Peyer's patch (tissue), 4 donors: ENCODE measurements around the gene SLC5A2. TPM values are rescaled to one million over a fixed set of nuclear protein-coding genes. Genes with fewer than 3 reads are reported as not detected.
"Not testable (repeated sequence)": the region's sequence is repeated elsewhere in the genome, so short reads cannot be mapped to it uniquely, and the experiment has no call there.

Experiments
- DNase-seq, 3 donors: peaks; one replicate each; pipeline ENCODE4 v3.0.0-alpha.2; 2017 to 2019
- H3K27ac ChIP-seq, 4 donors: fragments of 200-600 bp; sonication (generic); one replicate each; pipeline ENCODE4 v1.5.1; 2016 to 2019
- H3K27me3 ChIP-seq, 2 donors: fragments of 200-600 bp; sonication (generic); one replicate each; pipeline ENCODE4 v1.5.1; 2019
- H3K36me3 ChIP-seq, 3 donors: fragments of 200-600 bp; sonication (generic); one replicate each; pipeline ENCODE4 v1.5.1; 2016 to 2019
- H3K4me1 ChIP-seq, 4 donors: fragments of 200-600 bp; sonication (generic); one replicate each; pipeline ENCODE4 v1.5.1; 2016 to 2019
- H3K4me3 ChIP-seq, 4 donors: fragments of 200-600 bp; sonication (generic); 1 replicate in 3 of 4; 2 replicates in 1 of 4; pipeline ENCODE4 v1.5.1; 2016 to 2019; ENCODE audit warnings: mild to moderate bottlenecking in 1 of 4
- H3K9me3 ChIP-seq, 4 donors: fragments of 200-600 bp; sonication (generic); one replicate each; pipeline ENCODE4 v1.5.1; 2016 to 2019; ENCODE audit warnings: mild to moderate bottlenecking in 1 of 4
- CTCF ChIP-seq, 6 experiments: fragments of 450-650 bp in 4 of 6; fragments of 200-600 bp in 2 of 6; sonication (generic) in 1 of 6; IDR thresholded peaks; one replicate each; pipeline ENCODE4 v1.5.1; 2017 to 2019; ENCODE audit warnings: antibody characterized with exemption in 6 of 6, mild to moderate bottlenecking in 3 of 6, moderate library complexity in 1 of 6
- POLR2A ChIP-seq, 2 donors: fragments of 450-650 bp; IDR thresholded peaks; one replicate each; pipeline ENCODE4 v1.5.1; 2017; ENCODE audit warnings: antibody characterized with exemption in 2 of 2, mild to moderate bottlenecking in 2 of 2, moderate library complexity in 2 of 2
- total RNA-seq, 4 donors: library from RNA; depleted of rRNA; stranded (reverse); fragments of >200 nt; gene quantifications; one replicate each; pipeline ENCODE4 v1.1.0, GENCODE V29; 2016

Gene SLC5A2
- total RNA-seq, 4 donors from 2014 or later: 0.94 to 5.4 (median 2.4) TPM; not detected in 1

- Histone ChIP-seq H3K27me3 (no peaks in the 10 kb centered on the region), H3K4me3 (no peak overlapping the region), H3K4me1 (no peaks in the 10 kb centered on the region), H3K36me3 (no peaks in the 10 kb centered on the region), H3K9me3 (no peaks in the 10 kb centered on the region), H3K27ac (no peak overlapping the region)
- no peak for DNase-seq
- TF ChIP-seq POLR2A (IDR thresholded peaks at IDR 0.05): no peak
- no peak for TF ChIP-seq CTCF (IDR thresholded peaks at IDR 0.05)
These were observed 31.0 kb downstream of the SLC5A2 start for GRCh38 chr16:31513884-31514283.

- Histone ChIP-seq H3K9me3 (no peaks in the 10 kb centered on the region), H3K36me3 (no peaks in the 10 kb centered on the region), H3K27ac (no peak overlapping the region), H3K4me1 (no peaks in the 10 kb centered on the region), H3K27me3 (no peaks in the 10 kb centered on the region), H3K4me3 (no peak overlapping the region)
- DNase-seq: no peak
- TF ChIP-seq POLR2A (IDR thresholded peaks at IDR 0.05): no peak
These were observed 35.0 kb downstream of the SLC5A2 start for GRCh38 chr16:31517800-31518402.

- no peaks in the 10 kb centered on the region for H3K36me3 ChIP-seq
- H3K4me1 ChIP-seq: no peaks in the 10 kb centered on the region
- no peak overlapping the region for H3K27ac ChIP-seq
- DNase-seq: no peak
- H3K27me3 ChIP-seq: no peaks in the 10 kb centered on the region
- TF ChIP-seq POLR2A (IDR thresholded peaks at IDR 0.05): no peak
- TF ChIP-seq CTCF (IDR thresholded peaks at IDR 0.05): no peak
- H3K4me3 ChIP-seq: no peak overlapping the region
- no peaks in the 10 kb centered on the region for H3K9me3 ChIP-seq
These were observed 37.0 kb downstream of the SLC5A2 start for GRCh38 chr16:31519759-31520431.

GRCh38 chr16:31521368-31521767 lies 38.4 kb downstream of the SLC5A2 start:
- no peak for DNase-seq
- Histone ChIP-seq H3K9me3 (no peaks in the 10 kb centered on the region), H3K4me3 (no peak overlapping the region), H3K27me3 (no peaks in the 10 kb centered on the region), H3K4me1 (no peaks in the 10 kb centered on the region), H3K36me3 (no peaks in the 10 kb centered on the region), H3K27ac (no peak overlapping the region)
- TF ChIP-seq CTCF (IDR thresholded peaks at IDR 0.05) (no peak), POLR2A (IDR thresholded peaks at IDR 0.05) (no peak)

- H3K4me3 ChIP-seq: no peak overlapping the region
- no peaks in the 10 kb centered on the region for H3K36me3 ChIP-seq
- H3K4me1 ChIP-seq: no peaks in the 10 kb centered on the region
- H3K27me3 ChIP-seq: no peaks in the 10 kb centered on the region
- no peak for DNase-seq
- H3K9me3 ChIP-seq: no peaks in the 10 kb centered on the region
- no peak overlapping the region for H3K27ac ChIP-seq
- TF ChIP-seq CTCF (IDR thresholded peaks at IDR 0.05): no peak
- no peak for TF ChIP-seq POLR2A (IDR thresholded peaks at IDR 0.05)
These were observed 39.1 kb downstream of the SLC5A2 start for GRCh38 chr16:31522071-31522470.

- not testable (repeated sequence) for H3K27ac ChIP-seq, DNase-seq, H3K27me3 ChIP-seq, H3K9me3 ChIP-seq, H3K4me3 ChIP-seq, H3K4me1 ChIP-seq, H3K36me3 ChIP-seq
These were observed 40.8 kb downstream of the SLC5A2 start for GRCh38 chr16:31523768-31524167.
